IMR-90 (cell line): Measurements from ENCODE around the gene AADACL4. TPM values are rescaled to one million over a fixed set of nuclear protein-coding genes. Genes with fewer than 3 reads are reported as not detected.

Experiments used
- ATAC-seq: fragments of 200-7000 bp; cut with Tn5 transposase; 2 replicates; pipeline ENCODE4 v1.9.1; 2020; ENCODE audit warnings: low read depth, mild to moderate bottlenecking, moderate library complexity
- BruUV-seq: library from RNA; stranded (reverse); fragments of 400-500 nt; replicated peaks from 2 replicates; lab custom pipeline; 2021; lab: Mats Ljungman, UMichigan
- CTCF ChIA-PET: fragments of 300-600 bp; formaldehyde crosslinking; extraction: SDS; loops from one replicate; lab custom pipeline; 2021; ENCODE audit warnings: antibody characterized with exemption; lab: Yijun Ruan, JAX
- POLR2A ChIA-PET: fragments of 300-600 bp; sonication (Branson Sonifier 250); formaldehyde crosslinking; loops from one replicate; lab custom pipeline; 2022; ENCODE audit warnings: antibody characterized with exemption; ENCODE audit not compliant: unreplicated experiment; lab: Charles Lee
- DNase-seq: peaks from one replicate; pipeline ENCODE4 v3.0.0; 2013
- H2AFZ ChIP-seq: replicated peaks from 2 replicates; pipeline ENCODE3; 2013; ENCODE audit warnings: low read length, mild to moderate bottlenecking; ENCODE audit not compliant: poor library complexity
- H2AK5ac ChIP-seq: 2 replicates; pipeline ENCODE4 v1.6.1; 2013; ENCODE audit warnings: low read depth, low read length, inconsistent platforms
- H2AK9ac ChIP-seq: replicated peaks from 2 replicates; pipeline ENCODE3; 2013; ENCODE audit warnings: mild to moderate bottlenecking, low read depth, low read length, moderate library complexity; ENCODE audit not compliant: poor library complexity
- H2BK120ac ChIP-seq: 2 replicates; pipeline ENCODE4 v1.6.1; 2013; ENCODE audit warnings: low read depth, low read length, inconsistent platforms
- H2BK15ac ChIP-seq: 3 replicates; pipeline ENCODE4 v1.6.1; 2013; ENCODE audit warnings: low read depth, low read length, inconsistent platforms
- H2BK20ac ChIP-seq: 2 replicates; pipeline ENCODE4 v1.6.1; 2013; ENCODE audit warnings: low read depth, mild to moderate bottlenecking, inconsistent platforms, low read length, moderate library complexity
- H2BK5ac ChIP-seq: 2 replicates; pipeline ENCODE4 v1.6.1; 2013; ENCODE audit warnings: mild to moderate bottlenecking, low read depth, low read length, inconsistent platforms; ENCODE audit not compliant: poor library complexity, severe bottlenecking
- H3K14ac ChIP-seq: replicated peaks from 2 replicates; pipeline ENCODE4 v1.6.1; 2013; ENCODE audit warnings: low read depth, low read length, inconsistent platforms
- H3K18ac ChIP-seq: 2 replicates; pipeline ENCODE4 v1.6.1; 2013; ENCODE audit warnings: low read depth, low read length, control low read depth
- H3K23ac ChIP-seq: 2 replicates; pipeline ENCODE4 v1.6.1; 2013; ENCODE audit warnings: low read depth, low read length, inconsistent platforms
- H3K27ac ChIP-seq: 2 replicates; pipeline ENCODE4 v1.5.1; 2013; ENCODE audit warnings: mild to moderate bottlenecking, control low read depth, low read length; ENCODE audit not compliant: insufficient read depth
- H3K27me3 ChIP-seq: 2 replicates; pipeline ENCODE4 v1.6.1; 2013; ENCODE audit warnings: low read length; ENCODE audit not compliant: control insufficient read depth, insufficient read depth
- H3K36me3 ChIP-seq: 2 replicates; pipeline ENCODE4 v1.6.1; 2013; ENCODE audit warnings: low read length, mixed read lengths; ENCODE audit not compliant: control insufficient read depth, insufficient read depth
- H3K4ac ChIP-seq: 2 replicates; pipeline ENCODE4 v1.6.1; 2013; ENCODE audit warnings: low read depth, low read length, inconsistent platforms
- H3K4me1 ChIP-seq: 2 replicates; pipeline ENCODE4 v1.6.1; 2013; ENCODE audit warnings: low read length, mixed read lengths; ENCODE audit not compliant: control insufficient read depth, insufficient read depth
- H3K4me2 ChIP-seq: 2 replicates; pipeline ENCODE4 v1.6.1; 2013; ENCODE audit warnings: low read depth, mild to moderate bottlenecking, control low read depth, low read length, moderate library complexity
- H3K4me3 ChIP-seq: 2 replicates; pipeline ENCODE4 v1.5.1; 2013; ENCODE audit warnings: low read depth, mild to moderate bottlenecking, control low read depth, low read length, moderate library complexity; ENCODE audit not compliant: insufficient read depth
- H3K56ac ChIP-seq: 2 replicates; pipeline ENCODE4 v1.6.1; 2013; ENCODE audit warnings: low read length, inconsistent platforms; ENCODE audit not compliant: insufficient read depth; ENCODE audit errors: extremely low read depth
- H3K79me1 ChIP-seq, 2 experiments: 2 replicates each; pipeline ENCODE4 v1.6.1; 2013; ENCODE audit warnings: low read length in 2 of 2, inconsistent platforms in 1 of 2, low read depth in 1 of 2
- H3K9ac ChIP-seq: 2 replicates; pipeline ENCODE4 v1.6.1; 2013; ENCODE audit warnings: low read depth, low read length, control low read depth
- H3K9me1 ChIP-seq: 2 replicates; pipeline ENCODE4 v1.6.1; 2013; ENCODE audit warnings: low read length, inconsistent platforms; ENCODE audit not compliant: insufficient read depth
- H3K9me3 ChIP-seq: 2 replicates; pipeline ENCODE4 v1.6.1; 2013; ENCODE audit warnings: low read length; ENCODE audit not compliant: control insufficient read depth, insufficient read depth
- H4K20me1 ChIP-seq: 2 replicates; pipeline ENCODE4 v1.6.1; 2013; ENCODE audit warnings: low read length, inconsistent platforms; ENCODE audit not compliant: insufficient read depth
- H4K5ac ChIP-seq: 2 replicates; pipeline ENCODE4 v1.6.1; 2013; ENCODE audit warnings: mild to moderate bottlenecking, low read depth, low read length, control low read depth
- H4K8ac ChIP-seq, 2 experiments: 2 replicates each; pipeline ENCODE4 v1.6.1; 2013; ENCODE audit warnings: low read depth in 2 of 2, low read length in 2 of 2, control low read depth in 1 of 2, inconsistent platforms in 1 of 2
- H4K91ac ChIP-seq: 2 replicates; pipeline ENCODE4 v1.6.1; 2013; ENCODE audit warnings: low read depth, low read length, inconsistent platforms; ENCODE audit not compliant: insufficient read depth
- CEBPB ChIP-seq: IDR thresholded peaks from 2 replicates; pipeline ENCODE4 v1.6.1; 2012; ENCODE audit warnings: low read depth, low read length, improper control_type of control experiment
- CTCF ChIP-seq: conservative IDR thresholded peaks from 2 replicates; pipeline ENCODE4 v1.5.1; 2012; ENCODE audit warnings: mild to moderate bottlenecking, low read depth, low read length, improper control_type of control experiment
- ELK1 ChIP-seq: fragments of 150-350 bp; IDR thresholded peaks from 2 replicates; pipeline ENCODE4 v1.6.1; 2016; ENCODE audit warnings: low read depth, mild to moderate bottlenecking, low read length, moderate library complexity, borderline replicate concordance
- MAFK ChIP-seq: IDR thresholded peaks from 2 replicates; pipeline ENCODE4 v1.6.1; 2012; ENCODE audit warnings: low read depth, low read length, improper control_type of control experiment
- MAZ ChIP-seq: IDR thresholded peaks from 2 replicates; pipeline ENCODE4 v1.6.1; 2012; ENCODE audit warnings: low read depth, mild to moderate bottlenecking, low read length, improper control_type of control experiment, moderate library complexity, borderline replicate concordance
- MXI1 ChIP-seq: IDR thresholded peaks from 2 replicates; pipeline ENCODE4 v1.6.1; 2012; ENCODE audit warnings: low read depth, mild to moderate bottlenecking, low read length, moderate library complexity, borderline replicate concordance
- RAD21 ChIP-seq: IDR thresholded peaks from 2 replicates; pipeline ENCODE4 v1.6.1; 2012; ENCODE audit warnings: low read length, improper control_type of control experiment
- RFX5 ChIP-seq: IDR thresholded peaks from 2 replicates; pipeline ENCODE4 v1.8.0; 2012; ENCODE audit warnings: low read depth, mild to moderate bottlenecking, low read length, moderate library complexity
- SMC3 ChIP-seq: fragments of 150-350 bp; IDR thresholded peaks from 2 replicates; pipeline ENCODE4 v1.6.1; 2016; ENCODE audit warnings: low read depth, mild to moderate bottlenecking, antibody characterized with exemption, low read length, moderate library complexity
- WGBS, 2 experiments: methylation state at CpG; one replicate each; pipeline versions ENCODE4 v1.1.5 to v1.1.7; 2013; ENCODE audit warnings: missing lambda C conversion rate in 2 of 2; ENCODE audit not compliant: insufficient read length in 1 of 2; ENCODE audit errors: extremely low coverage in 2 of 2; 5-methylcytosine and 5-hydroxymethylcytosine counted together
- dilution Hi-C: fragments of 300-500 bp; cut with HindIII; formaldehyde crosslinking; loops from one replicate; pipeline ENCODE4 v1.14.3; 2018; ENCODE audit warnings: low sequenced_read_pairs; ENCODE audit not compliant: unreplicated experiment
- in situ Hi-C: fragments of 300-500 bp; cut with MboI; formaldehyde crosslinking; loops from 3 replicates; pipeline ENCODE4 v1.14.3; 2019; ENCODE audit warnings: low sequenced_read_pairs, inconsistent platforms, mixed read lengths
- intact Hi-C: fragments of 100-400 bp; cut with micrococcal nuclease; formaldehyde crosslinking; loops from 2 replicates; pipeline ENCODE4 v1.10.0; 2022
- polyA plus RNA-seq, 3 experiments: library from polyadenylated mRNA; depleted of rRNA; stranded (reverse); fragments of >200 nt; gene quantifications; 2 replicates each; pipeline ENCODE4 v1.2.3, GENCODE V29; 2012; ENCODE audit warnings: low replicate concordance in 1 of 3
- total RNA-seq: library from RNA; depleted of rRNA; stranded (reverse); fragments of >200 nt; gene quantifications from 2 replicates; pipeline ENCODE4 v1.2.3, GENCODE V29; 2012

AADACL4 gene
- total and polyA plus RNA-seq, 2 of the 4 experiments (the other 2 are of a cell fraction): not detected

- Histone ChIP-seq H3K9me1 (no peaks in the 10 kb centered on the region), H3K9me3 (no peaks in the 10 kb centered on the region), H4K5ac (no peak overlapping the region), H3K23ac (no peak overlapping the region), H3K36me3 (no peaks in the 10 kb centered on the region), H3K27ac (no peak overlapping the region), H3K14ac (no peak overlapping the region), H2BK20ac (no peak overlapping the region), H2AK5ac (no peak overlapping the region), H3K79me1 (no peaks in the 10 kb centered on the region), H2AK9ac (no peak overlapping the region), H3K56ac (no peak overlapping the region), H3K4ac (no peak overlapping the region), H3K18ac (no peak overlapping the region), H4K20me1 (no peaks in the 10 kb centered on the region), H3K4me2 (no peak overlapping the region), H3K4me3 (no peak overlapping the region), H2BK15ac (no peak overlapping the region), H2AFZ (no peak overlapping the region), H2BK5ac (no peak overlapping the region), H4K91ac (no peak overlapping the region), H3K27me3 (peaks cover 44% of the 10 kb centered on the region), H4K8ac (no peak overlapping the region), H2BK120ac (no peak overlapping the region), H3K4me1 (no peaks in the 10 kb centered on the region), H3K9ac (no peak overlapping the region)
- no peak for TF ChIP-seq ELK1
- no peak for TF ChIP-seq CTCF
- TF ChIP-seq CEBPB: no peak
- no peak for TF ChIP-seq SMC3
- no peak for TF ChIP-seq MAZ
- TF ChIP-seq RFX5: no peak
- TF ChIP-seq MXI1: no peak
- no peak for TF ChIP-seq MAFK
- TF ChIP-seq RAD21: no peak
- POLR2A ChIA-PET: interaction anchor here (0.6 kb wide), 1 partner anchor 293 kb away, joined by 11 read pairs; no protein-coding TSS in a partner anchor
- ATAC-seq (no peak), DNase-seq (no peak)
- intact Hi-C loops: no loop called here
- 67% methylated on average over 7 of the region's 15 CpGs; no CpG with 5 or more reads in 1 of the 2 experiments for WGBS, 2 experiments
- CTCF ChIA-PET: interaction anchor here (0.9 to 1.4 kb wide), 2 partner anchors 10 to 29 kb away, joined by 3 to 4 read pairs; no protein-coding TSS in a partner anchor
- BruUV-seq: no TSS peak
- in situ Hi-C loops: no loop called here
- dilution Hi-C loops: no loop called here
Measured at GRCh38 chr1:12629985-12630760, 13.7 kb upstream of the AADACL4 start.
